T1000 (cell line): Measurements from ENCODE around the gene LIF.

ENCODE experiments used
- DNase-seq: peaks from one replicate; lab custom pipeline; 2025; ENCODE audit warnings: mixed read lengths; lab: John Stamatoyannopoulos, UW

Gene LIF

DNA sequence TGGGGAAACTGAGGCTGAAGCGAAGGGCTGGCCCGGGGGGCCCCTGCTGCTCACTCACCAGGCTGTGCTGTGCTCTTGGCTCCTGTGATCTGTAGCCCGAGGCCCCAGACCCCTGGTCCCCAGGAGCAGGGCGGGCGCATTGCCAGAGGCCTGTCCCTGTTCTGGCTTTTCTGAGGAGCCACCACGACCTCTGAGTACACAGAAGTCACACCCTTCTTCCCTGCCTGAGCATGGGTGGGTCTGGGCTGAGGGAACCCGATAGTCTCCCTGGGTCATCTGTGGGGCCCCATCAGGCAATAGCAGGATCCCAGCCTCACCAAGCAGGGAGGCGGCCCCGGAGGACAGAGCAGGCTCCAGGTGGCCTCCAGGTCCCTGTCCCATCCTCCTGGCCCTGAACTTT lies 37.6 kb upstream of the LIF start:
- DNase-seq, result no peak

DNA sequence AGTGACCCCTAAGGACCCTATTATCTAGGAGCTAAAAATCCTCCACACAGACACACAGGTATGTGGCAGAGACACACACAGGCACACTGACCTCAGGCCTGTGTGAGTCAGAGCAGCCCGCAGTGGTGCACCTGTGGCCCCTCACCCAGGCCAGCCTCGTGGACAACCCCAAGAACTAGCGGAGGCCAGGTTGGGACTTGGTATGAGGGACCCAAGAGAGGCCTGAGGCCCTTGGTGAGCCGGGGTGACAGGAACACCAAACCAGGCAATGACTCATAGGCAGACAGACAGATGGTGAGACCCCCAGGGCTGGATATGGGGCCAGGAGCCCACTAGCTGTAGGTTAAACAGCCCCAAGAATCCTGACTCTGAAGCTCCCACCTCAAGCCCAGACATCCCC lies 36.8 kb upstream of the LIF start:
- DNase-seq, result no peak

DNA sequence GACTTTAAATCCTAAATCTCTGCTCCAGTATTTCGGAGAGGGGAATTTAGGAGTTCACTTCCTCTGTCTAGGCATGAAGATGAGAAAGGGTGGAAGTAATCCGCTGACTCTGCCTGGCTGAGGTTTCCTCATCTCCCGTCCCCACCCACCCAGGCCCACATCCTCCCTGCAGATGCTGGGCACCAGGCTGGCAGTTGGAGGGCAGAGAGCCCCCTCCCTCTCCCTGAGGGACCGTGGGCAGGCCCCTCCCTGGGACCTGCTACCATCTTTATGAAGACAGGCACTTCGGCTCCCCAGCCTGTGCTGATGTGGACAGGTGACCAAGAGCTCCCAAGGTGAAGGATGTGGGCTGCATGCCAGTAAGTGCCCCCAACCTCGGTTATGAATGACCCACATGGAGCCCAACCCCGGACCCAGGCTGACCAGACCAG lies 36.1 kb upstream of the LIF start:
- no peak for DNase-seq

DNA sequence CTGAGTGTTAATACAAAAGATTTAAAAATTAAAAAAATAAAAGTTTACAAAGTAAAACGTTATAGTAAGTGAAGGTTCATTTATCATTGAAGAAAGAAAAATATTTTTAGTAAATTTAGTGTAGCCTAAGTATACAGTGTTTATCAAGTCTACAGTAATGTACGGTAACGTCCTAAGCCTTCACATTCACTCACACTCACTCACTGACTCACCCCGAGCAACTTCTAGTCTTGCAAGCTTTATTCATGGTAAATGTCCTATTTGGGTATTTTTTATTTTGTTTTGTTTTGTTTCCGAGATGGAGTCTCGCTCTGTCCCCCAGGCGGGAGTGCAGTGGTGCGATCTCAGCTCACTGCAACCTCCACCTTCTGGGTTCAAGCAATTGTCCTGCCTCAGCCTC lies 33.9 kb upstream of the LIF start:
- DNase-seq, result no peak

GRCh38 chr22:30279932-30280331 lies 33.4 kb upstream of the LIF start:
- no peak for DNase-seq

DNA sequence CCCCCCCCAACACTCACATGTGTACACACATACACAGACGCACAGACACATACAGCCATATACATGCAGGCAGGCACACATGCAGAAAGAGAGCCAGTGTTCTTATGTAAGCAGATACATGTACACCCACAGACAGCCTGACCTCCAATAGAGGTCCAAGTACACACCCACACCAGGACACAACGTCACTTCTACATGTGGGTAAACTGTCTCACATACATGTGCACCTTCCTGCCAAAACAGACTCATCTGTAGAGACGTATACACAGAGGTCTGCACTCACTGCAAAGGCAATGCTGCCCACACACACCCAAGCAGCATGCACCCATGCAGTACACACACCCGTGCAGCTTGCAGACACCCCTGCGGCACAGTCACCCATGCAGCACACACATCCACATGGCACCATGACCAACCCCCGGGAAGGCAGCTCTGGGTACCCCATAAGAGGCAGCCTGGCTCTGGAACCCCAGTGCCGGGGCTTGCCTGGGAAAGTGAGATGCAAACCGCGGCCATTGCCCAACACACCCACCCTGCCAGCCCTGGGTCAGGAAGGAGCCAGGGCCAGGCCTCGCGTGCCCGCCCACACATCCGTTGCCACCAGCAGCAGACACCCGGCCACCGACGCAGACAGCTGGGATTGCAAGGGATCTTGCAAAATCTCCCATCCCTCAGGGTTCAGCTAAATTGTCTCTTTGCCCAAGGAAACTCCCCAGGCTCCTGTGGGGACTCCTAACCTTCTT lies 32.7 kb upstream of the LIF start:
- DNase-seq, result no peak

- DNase-seq, result peak; percentile 55
These were observed 31.2 kb upstream of the LIF start for GRCh38 chr22:30277547-30278344.

- DNase-seq, result no peak
These were observed 29.5 kb upstream of the LIF start for GRCh38 chr22:30276039-30276438.

DNA sequence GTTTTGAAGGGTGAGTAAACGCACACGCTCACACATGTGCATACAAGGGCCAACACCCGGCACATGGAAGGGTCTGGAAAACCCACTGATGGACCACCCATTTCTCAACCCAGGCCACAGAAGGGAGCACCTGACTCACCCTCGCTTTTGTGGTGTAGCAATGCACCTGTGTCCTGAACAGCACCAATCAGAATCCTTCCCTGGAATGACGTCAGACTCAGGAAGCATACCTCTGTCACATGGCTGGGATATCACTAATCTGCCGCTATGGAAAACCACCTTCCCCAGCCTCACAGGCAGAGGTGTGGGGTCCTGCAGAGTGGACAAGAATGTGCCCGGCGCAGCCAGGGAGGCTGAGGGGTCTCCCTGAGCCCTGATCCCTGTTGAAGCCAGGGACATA lies 29.1 kb upstream of the LIF start:
- no peak for DNase-seq

- DNase-seq, result no peak
These were observed 27.9 kb upstream of the LIF start for GRCh38 chr22:30274437-30274812.

- DNase-seq, result no peak
These were observed 27.3 kb upstream of the LIF start for GRCh38 chr22:30273711-30274436.

GRCh38 chr22:30272781-30273601 lies 26.4 kb upstream of the LIF start:
- no peak for DNase-seq

GRCh38 chr22:30270832-30271231 lies 24.3 kb upstream of the LIF start:
- DNase-seq, result peak; percentile 35

- no peak for DNase-seq
These were observed 21.8 kb upstream of the LIF start for GRCh38 chr22:30268331-30268730.

GRCh38 chr22:30267382-30268302 lies 21.1 kb upstream of the LIF start:
- no peak for DNase-seq

GRCh38 chr22:30266445-30267381 lies 20.2 kb upstream of the LIF start, which contains the start of gene OSM:
Gene OSM, minus strand, starts transcription at chr22:30266851. Its CDS starts 52 bp downstream, at chr22:30266799.
- DNase-seq, result no peak

DNA sequence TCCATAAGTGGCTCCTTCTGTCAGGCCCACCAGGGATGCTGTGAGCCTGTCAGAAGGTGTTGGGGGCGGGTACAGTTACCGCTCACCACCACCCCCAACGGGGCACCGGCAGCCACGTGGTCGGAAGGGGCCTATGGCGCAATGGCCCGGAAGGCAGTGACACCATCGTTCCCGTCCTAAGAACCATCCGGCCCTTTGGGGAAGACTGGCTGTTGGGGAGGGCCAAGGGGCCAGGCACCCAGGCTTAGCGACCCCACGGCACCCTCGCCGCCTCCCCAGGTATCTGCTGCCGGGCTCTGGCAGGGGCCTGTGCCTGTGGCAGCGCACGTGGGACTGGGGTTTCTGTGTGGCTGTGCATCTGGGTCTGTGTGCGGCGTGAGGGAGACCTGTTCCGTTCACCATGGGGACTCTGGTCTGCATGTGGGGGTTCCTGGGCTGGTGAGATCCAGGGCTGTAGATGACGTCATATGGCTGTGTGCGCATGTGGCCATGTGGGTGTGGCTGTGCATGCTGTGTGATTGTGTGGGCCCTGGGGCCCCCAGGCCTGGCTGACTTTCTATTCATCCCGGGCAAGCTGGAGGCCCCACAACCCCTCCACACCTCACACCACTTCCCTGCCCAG lies 19.4 kb upstream of the LIF start:
- DNase-seq, result no peak

DNA sequence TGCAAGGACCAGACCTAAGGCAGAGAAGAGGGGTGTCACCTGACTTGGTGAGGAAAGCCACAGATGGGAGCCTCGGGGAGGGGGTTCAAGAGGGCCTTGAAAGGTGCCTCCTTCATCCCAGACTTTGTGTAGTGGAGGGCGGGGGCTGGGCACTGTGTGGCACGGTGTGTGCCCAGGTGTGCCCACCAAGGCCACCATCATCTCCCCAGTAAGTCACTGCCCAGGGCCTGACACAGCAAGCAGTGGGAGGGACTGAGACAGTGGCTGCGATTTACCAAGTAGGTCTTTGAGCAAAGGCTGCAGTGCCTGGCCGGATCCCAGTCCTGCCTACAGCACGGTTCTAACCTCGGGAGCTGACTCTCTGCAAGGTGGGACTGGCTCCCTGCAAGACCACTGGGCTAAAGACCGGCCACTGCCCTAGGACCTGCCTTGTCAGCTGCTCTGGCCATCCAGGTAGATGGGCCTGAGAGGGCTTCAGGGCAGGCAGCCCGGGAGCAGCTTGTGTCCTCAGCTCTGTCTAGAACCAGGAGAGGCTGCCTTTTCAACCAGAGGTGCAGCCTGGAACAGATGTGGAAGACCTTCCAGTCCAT lies 18.7 kb upstream of the LIF start:
- DNase-seq, result no peak

GRCh38 chr22:30263883-30264282 lies 17.3 kb upstream of the LIF start:
- DNase-seq, result no peak
